Activated naive CD8-positive, alpha-beta T cell treated with anti-CD3 and anti-CD28 coated beads, Interleukin-2, amount 50 U/mL, for 24 hours (primary cell): ENCODE data around the gene EXTL1.
"Not testable (repeated sequence)": the region's sequence is repeated elsewhere in the genome, so short reads cannot be mapped to it uniquely, and the experiment has no call there.

ENCODE experiments used
- ATAC-seq: fragments of 150-1000 bp; cut with Tn5 transposase; one replicate; pipeline ENCODE4 v1.10.0; 2021
- DNase-seq: peaks from one replicate; pipeline ENCODE4 v3.0.0; 2021
- H3K27ac Mint-ChIP-seq: one replicate; pipeline ENCODE4 v1.8.0; 2021; ENCODE audit warnings: mild to moderate bottlenecking, mixed read lengths
- H3K27me3 Mint-ChIP-seq: one replicate; pipeline ENCODE4 v1.8.0; 2021; ENCODE audit warnings: mixed read lengths
- H3K36me3 Mint-ChIP-seq: one replicate; pipeline ENCODE4 v1.8.0; 2021; ENCODE audit warnings: low read depth, mixed read lengths
- H3K4me1 Mint-ChIP-seq: one replicate; pipeline ENCODE4 v1.8.0; 2021; ENCODE audit warnings: mixed read lengths
- H3K4me3 Mint-ChIP-seq: one replicate; pipeline ENCODE4 v1.8.0; 2021; ENCODE audit warnings: mild to moderate bottlenecking, moderate library complexity, mixed read lengths
- H3K9me3 Mint-ChIP-seq: one replicate; pipeline ENCODE4 v1.8.0; 2021; ENCODE audit warnings: mixed read lengths

EXTL1 gene

GRCh38 chr1:26021647-26022403, at the start of gene EXTL1:
Gene EXTL1 (plus strand): TSS chr1:26021775. CDS start chr1:26022647, 872 bp downstream.
- Mint-ChIP-seq H3K36me3 (no peaks in the 10 kb centered on the region), H3K27me3 (no peaks in the 10 kb centered on the region), H3K4me1 (peaks cover 13% of the 10 kb centered on the region), H3K27ac (no peak within 1 kb of the TSS), H3K4me3 (no peak within 1 kb of the TSS), H3K9me3 (no peaks in the 10 kb centered on the region)
- DNase-seq (no peak), ATAC-seq (no peak)

GRCh38 chr1:25971811-25972180, 49.8 kb upstream of the EXTL1 start:
- no peaks in the 10 kb centered on the region for H3K9me3 Mint-ChIP-seq
- peaks cover 41% of the 10 kb centered on the region for H3K36me3 Mint-ChIP-seq
- peaks cover 34% of the 10 kb centered on the region for H3K4me1 Mint-ChIP-seq
- H3K27ac Mint-ChIP-seq = peak overlapping the region; percentile 86
- ATAC-seq (peak; percentile 35), DNase-seq (no peak)
- H3K4me3 Mint-ChIP-seq = no peak overlapping the region
- no peaks in the 10 kb centered on the region for H3K27me3 Mint-ChIP-seq

- H3K4me1 Mint-ChIP-seq = peaks cover 34% of the 10 kb centered on the region
- DNase-seq (no peak), ATAC-seq (no peak)
- H3K4me3 Mint-ChIP-seq = no peak overlapping the region
- H3K27ac Mint-ChIP-seq = no peak overlapping the region
- no peaks in the 10 kb centered on the region for H3K9me3 Mint-ChIP-seq
- H3K36me3 Mint-ChIP-seq = peaks cover 34% of the 10 kb centered on the region
- H3K27me3 Mint-ChIP-seq = no peaks in the 10 kb centered on the region
Observed at GRCh38 chr1:25973610-25974321, 47.8 kb upstream of the EXTL1 start.

- DNase-seq (no peak), ATAC-seq (no peak)
- H3K4me3 Mint-ChIP-seq = no peak overlapping the region
- H3K9me3 Mint-ChIP-seq = no peaks in the 10 kb centered on the region
- no peak overlapping the region for H3K27ac Mint-ChIP-seq
- peaks cover 33% of the 10 kb centered on the region for H3K36me3 Mint-ChIP-seq
- peaks cover 8% of the 10 kb centered on the region for H3K4me1 Mint-ChIP-seq
- no peaks in the 10 kb centered on the region for H3K27me3 Mint-ChIP-seq
Observed at GRCh38 chr1:25977801-25978200, 43.8 kb upstream of the EXTL1 start.

- H3K4me3 Mint-ChIP-seq = no peak overlapping the region
- H3K27me3 Mint-ChIP-seq = no peaks in the 10 kb centered on the region
- DNase-seq (no peak), ATAC-seq (no peak)
- no peak overlapping the region for H3K27ac Mint-ChIP-seq
- H3K36me3 Mint-ChIP-seq = peaks cover 33% of the 10 kb centered on the region
- H3K4me1 Mint-ChIP-seq = peaks cover 5% of the 10 kb centered on the region
- H3K9me3 Mint-ChIP-seq = no peaks in the 10 kb centered on the region
Observed at GRCh38 chr1:25978403-25978802, 43.2 kb upstream of the EXTL1 start.

- DNase-seq = no peak
- Mint-ChIP-seq H3K9me3 (no peaks in the 10 kb centered on the region), H3K27ac (no peak overlapping the region), H3K36me3 (peaks cover 28% of the 10 kb centered on the region), H3K27me3 (no peaks in the 10 kb centered on the region), H3K4me3 (no peak overlapping the region), H3K4me1 (no peaks in the 10 kb centered on the region)
- no peak for ATAC-seq
Observed at GRCh38 chr1:25979210-25979609, 42.4 kb upstream of the EXTL1 start.

- no peak overlapping the region for H3K27ac Mint-ChIP-seq
- H3K4me1 Mint-ChIP-seq = peaks cover 21% of the 10 kb centered on the region
- H3K27me3 Mint-ChIP-seq = no peaks in the 10 kb centered on the region
- no peak for DNase-seq
- no peaks in the 10 kb centered on the region for H3K9me3 Mint-ChIP-seq
- H3K4me3 Mint-ChIP-seq = no peak overlapping the region
- peaks cover 18% of the 10 kb centered on the region for H3K36me3 Mint-ChIP-seq
- ATAC-seq = no peak
Observed at GRCh38 chr1:25985171-25985570, 36.4 kb upstream of the EXTL1 start.

GRCh38 chr1:25985670-25986069, 35.9 kb upstream of the EXTL1 start:
- DNase-seq (no peak), ATAC-seq (no peak)
- Mint-ChIP-seq H3K36me3 (peaks cover 18% of the 10 kb centered on the region), H3K27ac (no peak overlapping the region), H3K4me1 (peaks cover 25% of the 10 kb centered on the region), H3K27me3 (no peaks in the 10 kb centered on the region), H3K9me3 (no peaks in the 10 kb centered on the region), H3K4me3 (no peak overlapping the region)

- H3K4me1 Mint-ChIP-seq = peaks cover 31% of the 10 kb centered on the region
- not testable (repeated sequence) for H3K9me3 Mint-ChIP-seq, H3K27me3 Mint-ChIP-seq, H3K27ac Mint-ChIP-seq, H3K4me3 Mint-ChIP-seq, ATAC-seq, DNase-seq
- H3K36me3 Mint-ChIP-seq = peaks cover 14% of the 10 kb centered on the region
Observed at GRCh38 chr1:25986773-25987172, 34.8 kb upstream of the EXTL1 start.

GRCh38 chr1:25987951-25988350, 33.6 kb upstream of the EXTL1 start:
- no peak overlapping the region for H3K27ac Mint-ChIP-seq

GRCh38 chr1:25989440-25990234, 31.9 kb upstream of the EXTL1 start:
- Mint-ChIP-seq H3K4me1 (peaks cover 50% of the 10 kb centered on the region), H3K36me3 (peaks cover 8% of the 10 kb centered on the region), H3K27me3 (no peaks in the 10 kb centered on the region), H3K9me3 (no peaks in the 10 kb centered on the region), H3K4me3 (peak overlapping the region; percentile 76), H3K27ac (peak overlapping the region; percentile 80)
- ATAC-seq = no peak
- no peak for DNase-seq

More at GRCh38 chr1:25987951-25988350, 33.6 kb upstream of the EXTL1 start:
- ATAC-seq (no peak), DNase-seq (no peak)
- Mint-ChIP-seq H3K27me3 (no peaks in the 10 kb centered on the region), H3K4me3 (no peak overlapping the region), H3K36me3 (peaks cover 8% of the 10 kb centered on the region), H3K9me3 (no peaks in the 10 kb centered on the region), H3K4me1 (peaks cover 43% of the 10 kb centered on the region)

GRCh38 chr1:25990251-25990650, 31.3 kb upstream of the EXTL1 start:
- H3K36me3 Mint-ChIP-seq = peaks cover 8% of the 10 kb centered on the region

GRCh38 chr1:25990702-25991395, 30.7 kb upstream of the EXTL1 start:
- Mint-ChIP-seq H3K36me3 (peaks cover 5% of the 10 kb centered on the region), H3K4me1 (peaks cover 50% of the 10 kb centered on the region), H3K9me3 (no peaks in the 10 kb centered on the region), H3K27me3 (no peaks in the 10 kb centered on the region), H3K27ac (peak overlapping the region; percentile 80), H3K4me3 (peak overlapping the region; percentile 76)
- ATAC-seq (peak; percentile 66), DNase-seq (peak; percentile 49)

More at GRCh38 chr1:25990251-25990650, 31.3 kb upstream of the EXTL1 start:
- no peak for ATAC-seq
- H3K9me3 Mint-ChIP-seq = no peaks in the 10 kb centered on the region
- H3K4me1 Mint-ChIP-seq = peaks cover 50% of the 10 kb centered on the region
- H3K27ac Mint-ChIP-seq = peak overlapping the region; percentile 80
- peak overlapping the region; percentile 76 for H3K4me3 Mint-ChIP-seq
- no peak for DNase-seq
- no peaks in the 10 kb centered on the region for H3K27me3 Mint-ChIP-seq
